Liver (tissue), 3 donors: ENCODE results near the gene KDM2A.

Experiments
- CTCF ChIP-seq: fragments of 150-350 bp; IDR thresholded peaks from 2 replicates; pipeline ENCODE4 v1.5.1; 2017; ENCODE audit warnings: improper control_type of control experiment, low read depth, low read length; ENCODE audit not compliant: missing input control
- NR2F2 ChIP-seq: IDR thresholded peaks from 2 replicates; pipeline ENCODE4 v1.6.1; 2016; ENCODE audit warnings: antibody characterized with exemption
- RAD21 ChIP-seq, 2 donors: IDR thresholded peaks; 2 replicates each; pipeline ENCODE4 v1.6.1; 2016; ENCODE audit warnings: antibody characterized with exemption in 2 of 2, mild to moderate bottlenecking in 2 of 2
- REST ChIP-seq: IDR thresholded peaks from 2 replicates; pipeline ENCODE4 v1.6.1; 2016; ENCODE audit warnings: antibody characterized with exemption, mild to moderate bottlenecking
- RXRA ChIP-seq, 2 donors: IDR thresholded peaks; 2 replicates each; pipeline ENCODE4 v1.6.1; 2017 to 2018; ENCODE audit warnings: antibody characterized with exemption in 2 of 2, mild to moderate bottlenecking in 1 of 2
- TAF1 ChIP-seq: conservative IDR thresholded peaks from 2 replicates; pipeline ENCODE4 v1.6.1; 2016; ENCODE audit warnings: antibody characterized with exemption, mild to moderate bottlenecking
- ZBTB33 ChIP-seq: IDR thresholded peaks from 2 replicates; pipeline ENCODE4 v1.6.1; 2016; ENCODE audit warnings: antibody characterized with exemption
- TF ChIP-seq, protein P1 (sequence below): IDR thresholded peaks from 2 replicates; pipeline ENCODE4 v1.6.1; 2016; ENCODE audit warnings: antibody characterized with exemption
- TF ChIP-seq, protein P2 (sequence below): IDR thresholded peaks from 2 replicates; pipeline ENCODE4 v1.6.1; 2016; ENCODE audit warnings: antibody characterized with exemption
- donor health status: healthy.
- donor health status: healthy.

DNA sequence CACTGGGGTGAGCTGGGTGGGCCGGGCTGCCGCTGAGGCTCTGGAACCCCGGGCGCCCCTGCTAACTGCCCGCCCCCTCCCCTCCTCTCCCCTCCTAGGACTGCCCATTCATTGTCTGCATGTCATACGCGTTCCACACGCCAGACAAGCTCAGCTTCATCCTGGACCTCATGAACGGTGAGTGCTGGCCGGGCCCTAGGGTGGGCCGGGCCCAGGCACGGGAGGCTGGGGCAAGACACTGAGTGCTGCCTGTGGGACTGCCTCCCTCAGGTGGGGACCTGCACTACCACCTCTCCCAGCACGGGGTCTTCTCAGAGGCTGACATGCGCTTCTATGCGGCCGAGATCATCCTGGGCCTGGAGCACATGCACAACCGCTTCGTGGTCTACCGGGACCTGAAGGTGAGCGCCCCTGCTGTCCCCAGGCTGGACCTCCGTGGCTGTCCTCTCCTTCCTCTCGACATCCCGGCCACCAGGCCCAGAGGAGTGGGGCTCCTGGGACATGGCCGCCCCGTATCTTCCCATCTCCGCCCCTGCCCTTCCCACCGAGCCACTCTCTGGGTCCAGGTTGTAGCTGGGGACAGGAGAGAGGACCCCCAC is 162.6 kb downstream of the KDM2A start:
- no peak for TF ChIP-seq CTCF
- no peak for TF ChIP-seq TAF1
- TF ChIP-seq, protein P1, sequence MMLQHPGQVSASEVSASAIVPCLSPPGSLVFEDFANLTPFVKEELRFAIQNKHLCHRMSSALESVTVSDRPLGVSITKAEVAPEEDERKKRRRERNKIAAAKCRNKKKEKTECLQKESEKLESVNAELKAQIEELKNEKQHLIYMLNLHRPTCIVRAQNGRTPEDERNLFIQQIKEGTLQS, result no peak
- no peak for TF ChIP-seq RAD21 (IDR thresholded peaks at IDR 0.05)
- TF ChIP-seq, protein P2, sequence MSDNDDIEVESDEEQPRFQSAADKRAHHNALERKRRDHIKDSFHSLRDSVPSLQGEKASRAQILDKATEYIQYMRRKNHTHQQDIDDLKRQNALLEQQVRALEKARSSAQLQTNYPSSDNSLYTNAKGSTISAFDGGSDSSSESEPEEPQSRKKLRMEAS, result no peak
- no peak for TF ChIP-seq NR2F2
- TF ChIP-seq REST, result no peak
- no peak for TF ChIP-seq ZBTB33
- TF ChIP-seq RXRA (IDR thresholded peaks at IDR 0.05), result no peak
